ENCODE data around the gene TLK1.

Gene TLK1

GRCh38 chr2:171185941-171186340 lies 25.2 kb upstream of the TLK1 start:
- FAIRE-seq (no peak), DNase-seq (ENCODE audit: insufficient read length) (no peak)
- no peak for TF ChIP-seq POLR2AphosphoS5 (IDR thresholded peaks at IDR 0.05; ENCODE audit: low read depth, low read length)
- TF ChIP-seq POLR2A (IDR thresholded peaks at IDR 0.05; ENCODE audit: low read depth, low read length), result no peak
- no peak for TF ChIP-seq TAF1 (IDR thresholded peaks at IDR 0.05; ENCODE audit: borderline replicate concordance, low read depth, low read length)

GRCh38 chr2:171185165-171185818 lies 24.6 kb upstream of the TLK1 start:
- no peak for DNase-seq (ENCODE audit: insufficient read length)
- TF ChIP-seq POLR2A (IDR thresholded peaks at IDR 0.05; ENCODE audit: low read depth, low read length) (no peak), POLR2AphosphoS5 (IDR thresholded peaks at IDR 0.05; ENCODE audit: low read depth, low read length) (no peak), TAF1 (IDR thresholded peaks at IDR 0.05; ENCODE audit: borderline replicate concordance, low read depth, low read length) (no peak)
- FAIRE-seq, result peak; percentile 17

- TF ChIP-seq POLR2AphosphoS5 (IDR thresholded peaks at IDR 0.05; ENCODE audit: low read depth, low read length) (no peak), POLR2A (IDR thresholded peaks at IDR 0.05; ENCODE audit: low read depth, low read length) (no peak), TAF1 (IDR thresholded peaks at IDR 0.05; ENCODE audit: borderline replicate concordance, low read depth, low read length) (no peak)
Measured at GRCh38 chr2:171181064-171182049, 20.7 kb upstream of the TLK1 start.

GRCh38 chr2:171180229-171180930 lies 19.7 kb upstream of the TLK1 start:
- no peak for DNase-seq (ENCODE audit: insufficient read length)
- peak; percentile 92 for FAIRE-seq
- no peak for TF ChIP-seq TAF1 (IDR thresholded peaks at IDR 0.05; ENCODE audit: borderline replicate concordance, low read depth, low read length)
- no peak for TF ChIP-seq POLR2AphosphoS5 (IDR thresholded peaks at IDR 0.05; ENCODE audit: low read depth, low read length)
- no peak for TF ChIP-seq POLR2A (IDR thresholded peaks at IDR 0.05; ENCODE audit: low read depth, low read length)

More at GRCh38 chr2:171181064-171182049, 20.7 kb upstream of the TLK1 start:
- DNase-seq (ENCODE audit: insufficient read length) (no peak), FAIRE-seq (peak; percentile 70)

GRCh38 chr2:171178993-171179392 lies 18.3 kb upstream of the TLK1 start:
- DNase-seq (ENCODE audit: insufficient read length) (no peak), FAIRE-seq (no peak)
- no peak for TF ChIP-seq POLR2AphosphoS5 (IDR thresholded peaks at IDR 0.05; ENCODE audit: low read depth, low read length)
- no peak for TF ChIP-seq TAF1 (IDR thresholded peaks at IDR 0.05; ENCODE audit: borderline replicate concordance, low read depth, low read length)
- TF ChIP-seq POLR2A (IDR thresholded peaks at IDR 0.05; ENCODE audit: low read depth, low read length), result no peak

GRCh38 chr2:171176516-171176915 lies 15.8 kb upstream of the TLK1 start:
- TF ChIP-seq POLR2AphosphoS5 (IDR thresholded peaks at IDR 0.05; ENCODE audit: low read depth, low read length) (no peak), TAF1 (IDR thresholded peaks at IDR 0.05; ENCODE audit: borderline replicate concordance, low read depth, low read length) (no peak), POLR2A (IDR thresholded peaks at IDR 0.05; ENCODE audit: low read depth, low read length) (no peak)
- FAIRE-seq, result no peak
- no peak for DNase-seq (ENCODE audit: insufficient read length)

GRCh38 chr2:171174075-171174474 lies 13.4 kb upstream of the TLK1 start:
- FAIRE-seq, result peak; percentile 9
- no peak for DNase-seq (ENCODE audit: insufficient read length)
- no peak for TF ChIP-seq TAF1 (IDR thresholded peaks at IDR 0.05; ENCODE audit: borderline replicate concordance, low read depth, low read length)
- no peak for TF ChIP-seq POLR2AphosphoS5 (IDR thresholded peaks at IDR 0.05; ENCODE audit: low read depth, low read length)
- TF ChIP-seq POLR2A (IDR thresholded peaks at IDR 0.05; ENCODE audit: low read depth, low read length), result no peak

- DNase-seq (ENCODE audit: insufficient read length) (no peak), FAIRE-seq (no peak)
- no peak for TF ChIP-seq POLR2AphosphoS5 (IDR thresholded peaks at IDR 0.05; ENCODE audit: low read depth, low read length)
- TF ChIP-seq TAF1 (IDR thresholded peaks at IDR 0.05; ENCODE audit: borderline replicate concordance, low read depth, low read length), result no peak
- no peak for TF ChIP-seq POLR2A (IDR thresholded peaks at IDR 0.05; ENCODE audit: low read depth, low read length)
Measured at GRCh38 chr2:171173087-171173486, 12.4 kb upstream of the TLK1 start.

GRCh38 chr2:171171808-171172207 lies 11.1 kb upstream of the TLK1 start:
- FAIRE-seq (no peak), DNase-seq (ENCODE audit: insufficient read length) (no peak)
- TF ChIP-seq POLR2AphosphoS5 (IDR thresholded peaks at IDR 0.05; ENCODE audit: low read depth, low read length), result no peak
- no peak for TF ChIP-seq POLR2A (IDR thresholded peaks at IDR 0.05; ENCODE audit: low read depth, low read length)
- no peak for TF ChIP-seq TAF1 (IDR thresholded peaks at IDR 0.05; ENCODE audit: borderline replicate concordance, low read depth, low read length)

- TF ChIP-seq POLR2A (IDR thresholded peaks at IDR 0.05; ENCODE audit: low read depth, low read length) (no peak), POLR2AphosphoS5 (IDR thresholded peaks at IDR 0.05; ENCODE audit: low read depth, low read length) (no peak), TAF1 (IDR thresholded peaks at IDR 0.05; ENCODE audit: borderline replicate concordance, low read depth, low read length) (no peak)
- FAIRE-seq, result no peak
- DNase-seq (ENCODE audit: insufficient read length), result no peak
Measured at GRCh38 chr2:171169839-171170238, 9.1 kb upstream of the TLK1 start.

- FAIRE-seq, result no peak
- TF ChIP-seq POLR2AphosphoS5 (IDR thresholded peaks at IDR 0.05; ENCODE audit: low read depth, low read length) (no peak), POLR2A (IDR thresholded peaks at IDR 0.05; ENCODE audit: low read depth, low read length) (no peak), TAF1 (IDR thresholded peaks at IDR 0.05; ENCODE audit: borderline replicate concordance, low read depth, low read length) (no peak)
- DNase-seq (ENCODE audit: insufficient read length), result no peak
Measured at GRCh38 chr2:171169333-171169732, 8.6 kb upstream of the TLK1 start.
